Raji (cell line): ENCODE measurements around the gene CKAP4.

Source experiments
- POLR2A ChIP-seq: IDR thresholded peaks from 2 replicates; pipeline ENCODE4 v1.6.1; 2011; ENCODE audit warnings: low read depth, low read length, control low read depth; ENCODE audit not compliant: insufficient read depth

The CKAP4 gene

DNA sequence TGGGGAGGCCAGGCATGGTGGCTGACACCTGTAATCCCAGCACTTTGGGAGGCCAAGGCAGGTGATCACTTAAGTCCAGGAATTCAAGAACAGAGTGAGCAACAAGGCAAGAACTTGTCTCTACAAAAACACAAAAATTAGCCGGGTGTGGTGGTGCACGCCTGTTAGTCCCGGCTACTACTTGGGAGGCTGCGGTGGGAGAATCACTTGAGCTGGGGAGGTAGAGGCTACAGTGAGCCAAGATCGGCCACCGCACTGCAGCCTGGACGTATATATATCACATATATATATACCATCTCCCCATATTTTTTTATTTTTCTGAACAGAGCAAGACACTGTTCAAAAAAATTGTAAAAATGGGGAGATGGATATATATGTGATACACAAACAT is 19.5 kb downstream of the CKAP4 start:
- TF ChIP-seq POLR2A: no peak

- no peak for TF ChIP-seq POLR2A
Observed at GRCh38 chr12:106227641-106228319, 20.0 kb downstream of the CKAP4 start.

DNA sequence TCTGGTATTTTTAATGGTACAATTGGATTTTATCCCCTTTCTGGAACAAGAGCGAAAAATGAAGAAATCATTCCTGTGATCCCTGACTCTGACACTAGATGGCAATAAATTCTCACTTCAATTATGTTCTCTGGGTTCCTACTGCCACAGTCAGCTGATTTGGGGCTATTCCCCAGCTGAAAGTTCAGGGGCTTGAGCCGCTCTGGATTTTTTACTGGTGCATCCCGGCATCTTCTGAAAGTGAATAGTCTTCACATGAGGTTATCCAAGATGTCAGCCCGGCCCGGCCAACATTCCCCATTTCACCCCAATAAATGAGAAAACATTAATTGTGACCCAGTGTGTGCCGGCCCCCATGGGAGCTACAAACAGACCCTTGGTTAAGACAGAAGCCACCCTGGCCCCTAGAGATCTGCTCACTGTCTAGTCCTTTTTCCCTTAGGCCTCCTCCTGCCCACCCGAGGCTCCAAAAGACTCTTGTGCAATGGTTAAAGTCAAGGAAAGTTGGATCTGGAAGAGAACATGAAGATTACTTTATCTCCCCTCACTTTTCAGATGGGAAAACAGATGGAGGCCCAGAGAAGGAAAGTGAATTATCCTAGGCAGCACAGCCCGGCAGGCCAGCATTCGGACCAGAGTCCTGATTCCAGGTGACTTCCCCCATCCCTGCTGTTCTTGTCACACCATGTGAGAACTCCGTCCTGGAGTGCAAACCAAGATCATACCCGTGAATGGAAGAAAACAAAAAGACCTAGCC is 20.8 kb downstream of the CKAP4 start:
- TF ChIP-seq POLR2A: no peak

- TF ChIP-seq POLR2A: no peak
Observed at GRCh38 chr12:106224355-106224706, 23.5 kb downstream of the CKAP4 start.

GRCh38 chr12:106223485-106224354 is 24.1 kb downstream of the CKAP4 start:
- TF ChIP-seq POLR2A: no peak

GRCh38 chr12:106220536-106220935 is 27.3 kb downstream of the CKAP4 start:
- no peak for TF ChIP-seq POLR2A

DNA sequence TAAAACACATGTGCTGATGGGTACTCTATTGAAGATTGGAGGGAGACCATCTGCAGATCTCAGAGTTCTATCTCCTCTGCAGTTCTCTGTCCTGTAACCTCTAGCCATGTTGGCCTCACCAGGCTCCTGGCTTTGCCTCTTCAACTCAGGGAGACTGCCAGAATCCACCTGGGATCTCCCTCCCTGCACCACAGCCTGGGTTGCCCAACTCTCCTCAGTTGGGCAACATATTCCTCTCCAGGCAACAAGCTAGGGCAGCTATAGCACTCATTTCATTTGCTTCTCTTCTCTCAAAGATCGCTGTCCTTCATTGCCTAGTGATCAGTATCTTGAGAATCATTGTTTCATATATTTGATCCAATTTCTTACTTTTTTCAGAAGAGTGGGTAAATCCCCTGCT is 28.8 kb downstream of the CKAP4 start:
- no peak for TF ChIP-seq POLR2A

GRCh38 chr12:106217706-106218105 is 30.1 kb downstream of the CKAP4 start:
- TF ChIP-seq POLR2A: no peak

DNA sequence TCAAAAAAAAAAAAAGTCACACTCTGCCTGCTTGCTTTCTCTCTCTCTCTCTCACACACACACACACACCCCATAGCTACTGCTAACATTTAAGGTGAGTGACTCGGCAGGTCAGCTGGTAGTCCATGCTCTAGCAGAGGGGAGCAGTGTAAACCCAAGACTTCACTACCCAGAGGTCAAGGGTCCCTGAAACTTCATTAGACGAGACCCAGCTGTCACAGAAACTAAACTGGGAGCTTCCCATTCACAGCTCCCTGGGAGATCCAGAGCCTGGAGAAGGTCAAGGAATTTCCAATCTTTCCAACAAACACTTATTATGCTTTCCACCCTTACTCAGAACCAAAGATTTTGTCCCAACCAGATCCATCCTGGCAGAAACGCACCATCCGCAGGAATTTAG is 33.2 kb downstream of the CKAP4 start:
- no peak for TF ChIP-seq POLR2A

GRCh38 chr12:106213662-106214061 is 34.2 kb downstream of the CKAP4 start:
- TF ChIP-seq POLR2A: no peak

GRCh38 chr12:106211973-106212372 is 35.8 kb downstream of the CKAP4 start:
- no peak for TF ChIP-seq POLR2A

DNA sequence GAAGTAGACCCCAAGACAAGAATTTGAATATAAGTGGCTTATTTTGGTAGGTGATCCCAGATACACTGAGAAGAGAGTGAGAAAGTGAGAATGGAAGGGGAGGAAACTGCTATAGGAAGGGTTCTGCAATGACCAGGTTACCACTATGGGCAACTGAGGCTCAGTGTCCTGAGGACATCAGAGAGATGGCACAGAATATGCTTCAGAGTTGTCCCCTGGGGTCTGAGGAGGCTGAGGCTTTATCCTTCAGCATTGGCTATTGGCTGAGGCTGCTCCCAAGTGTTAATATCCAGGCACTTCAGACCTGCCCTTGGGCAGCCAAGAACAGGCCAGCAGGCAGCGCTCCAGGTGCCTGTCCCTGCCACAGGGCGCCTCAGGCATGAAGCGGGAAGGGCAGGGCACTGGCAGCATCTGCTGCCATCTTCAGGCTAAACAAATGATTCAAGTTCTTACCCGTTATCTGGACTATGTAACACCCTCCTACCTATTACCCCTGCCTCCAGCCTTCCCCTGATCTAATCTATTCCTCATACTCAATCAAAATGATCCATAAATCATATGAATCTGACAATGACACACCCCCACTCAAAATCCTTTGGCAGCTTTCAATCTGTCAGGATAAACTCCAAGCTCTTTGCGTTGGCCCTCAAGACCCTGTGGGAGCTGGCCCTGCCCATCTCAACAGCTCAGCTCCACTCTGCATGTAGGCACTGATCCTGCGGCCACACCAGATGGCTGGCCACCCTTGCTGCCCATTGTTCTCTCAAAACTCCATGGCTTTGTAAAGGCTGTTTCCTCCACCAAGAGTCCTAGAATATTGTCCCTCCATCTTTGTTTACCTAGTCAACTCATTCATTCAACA is 42.4 kb downstream of the CKAP4 start:
- no peak for TF ChIP-seq POLR2A

DNA sequence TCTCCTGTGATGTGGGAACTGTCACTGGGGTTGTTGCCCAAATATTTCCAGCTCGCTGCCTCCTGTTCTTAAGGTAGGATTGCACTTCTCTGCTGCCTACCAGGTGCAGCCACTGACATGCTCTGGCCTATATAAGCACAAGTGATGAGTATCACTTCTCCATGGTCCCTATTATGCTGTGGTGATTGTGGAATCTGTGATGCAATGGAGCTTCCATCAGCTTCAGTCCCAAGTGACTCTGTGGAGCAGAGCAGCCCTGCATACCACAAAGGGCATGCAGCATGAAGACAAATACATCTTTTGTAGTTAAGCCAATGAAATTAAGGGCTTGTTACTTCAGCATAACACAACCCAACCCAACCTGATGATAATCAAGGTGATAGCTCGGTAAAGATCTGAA is 43.5 kb downstream of the CKAP4 start:
- TF ChIP-seq POLR2A: no peak

GRCh38 chr12:106197906-106198623 is 49.8 kb downstream of the CKAP4 start:
- TF ChIP-seq POLR2A: no peak
